HTERT RPE-1 (cell line): Measurements from ENCODE around the gene SIK3.

Experiments used
- in situ Hi-C: fragments of 300-500 bp; cut with MboI; formaldehyde crosslinking; loops from 4 replicates; pipeline ENCODE4 v1.14.3; 2020; ENCODE audit warnings: low sequenced_read_pairs

SIK3 gene

DNA sequence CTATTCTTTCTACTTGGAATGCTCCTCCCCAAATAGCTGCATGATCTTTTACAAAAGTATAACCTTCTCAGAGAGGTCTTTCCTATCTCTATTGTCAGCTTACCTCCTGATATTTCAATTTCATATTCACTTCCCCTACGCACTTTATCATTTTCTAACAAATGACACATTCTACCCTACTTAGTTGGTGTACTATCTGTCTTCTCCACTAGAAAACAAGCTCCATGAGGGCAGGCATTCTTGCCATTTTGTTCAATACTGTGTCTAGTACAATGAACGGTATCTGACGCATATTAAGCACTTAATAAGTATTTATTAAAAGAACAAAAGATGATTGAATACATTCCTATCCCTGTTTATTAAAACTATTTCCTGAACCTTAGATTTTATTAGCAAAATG is 164.3 kb downstream of the SIK3 start:
- in situ Hi-C loops: no loop called here

DNA sequence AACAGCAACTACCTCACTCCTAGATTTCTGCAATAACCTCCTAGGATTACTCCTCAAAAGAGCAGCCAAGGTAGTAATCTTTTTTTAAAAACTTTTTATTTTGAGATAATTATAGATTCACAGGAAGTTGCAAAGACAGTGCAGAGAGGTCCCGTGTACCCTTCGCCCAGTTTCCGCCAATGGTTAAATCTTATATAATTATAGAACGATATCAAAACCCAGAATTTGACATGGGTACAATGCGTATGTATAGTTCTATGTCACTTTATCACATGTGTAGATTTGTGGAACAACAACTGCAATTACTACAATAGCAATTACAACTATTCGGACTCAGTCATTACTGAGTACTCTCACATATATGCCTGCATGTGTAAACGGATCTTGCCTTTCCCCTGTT is 166.0 kb downstream of the SIK3 start:
- in situ Hi-C loops: no loop called here

DNA sequence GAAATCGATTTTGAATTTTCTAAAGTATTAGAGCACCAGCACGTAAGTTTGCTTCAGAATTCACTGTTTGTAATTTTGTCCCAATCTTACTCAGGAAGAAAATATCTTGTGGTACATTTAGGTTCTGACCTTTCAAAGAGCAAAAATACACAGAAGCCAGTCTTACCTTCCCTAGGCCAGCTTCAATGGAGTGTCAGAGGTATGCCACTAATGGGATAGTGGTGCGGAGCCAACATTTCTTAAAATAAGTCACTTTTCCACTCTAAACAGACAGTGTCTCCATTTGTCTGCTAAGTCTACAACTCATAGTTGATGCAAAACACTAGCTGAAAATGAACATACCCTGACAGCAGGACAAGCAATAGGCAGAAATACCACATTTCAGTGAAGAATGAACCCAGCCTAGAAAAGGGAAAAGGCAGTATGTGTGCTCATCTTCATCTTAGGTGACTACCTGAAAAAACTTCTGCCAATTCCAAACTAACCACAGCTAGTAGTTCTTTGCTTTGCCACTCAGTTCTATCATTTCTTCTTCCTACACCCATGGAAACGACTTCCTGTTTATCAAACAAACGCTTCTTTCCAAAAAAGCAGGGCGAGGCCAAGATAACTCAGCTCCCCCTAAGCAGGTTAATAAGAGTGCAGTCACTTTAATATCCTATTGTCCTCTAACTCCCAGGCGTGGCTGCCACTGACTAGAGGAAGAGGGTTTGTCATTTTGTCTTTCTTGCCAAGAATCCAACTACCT is 166.8 kb downstream of the SIK3 start:
- in situ Hi-C loops: no loop called here

DNA sequence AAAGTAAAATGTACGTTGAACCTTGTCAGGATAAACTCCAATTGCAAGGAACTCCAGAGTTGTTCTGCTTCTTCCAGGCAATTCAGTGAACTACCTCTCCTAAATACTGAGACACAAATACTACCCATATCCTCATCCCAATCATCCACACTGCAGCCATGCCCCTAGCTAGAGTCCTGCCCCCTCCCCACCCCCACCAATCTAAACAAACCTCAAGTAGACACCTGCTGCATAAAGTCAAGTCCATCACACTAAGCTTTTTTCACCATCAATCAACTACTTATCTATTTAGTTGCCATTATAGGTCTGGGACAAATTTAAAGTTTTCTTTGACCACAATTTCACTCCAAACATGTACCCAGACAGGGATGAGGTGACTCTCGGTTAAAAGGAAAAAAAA is 167.6 kb downstream of the SIK3 start:
- in situ Hi-C loops: no loop called here

DNA sequence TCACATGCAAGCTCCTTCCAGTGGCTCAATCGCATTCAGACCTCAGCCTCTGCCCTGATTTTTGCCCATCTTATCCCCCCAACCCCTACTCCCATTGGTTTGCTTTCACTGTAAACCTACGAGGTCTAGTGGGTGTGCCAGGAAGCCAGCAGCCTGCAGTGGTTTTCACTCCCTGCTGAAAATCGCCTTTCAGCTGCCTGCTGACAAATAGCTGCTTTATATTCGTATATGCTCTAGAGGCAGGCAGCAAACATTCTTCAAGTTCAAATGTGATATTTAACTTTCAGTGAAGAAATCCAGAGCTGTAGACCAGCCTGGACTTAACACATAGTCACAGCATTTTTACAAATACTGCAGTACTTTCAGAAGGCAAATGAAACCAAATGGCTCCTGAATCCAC is 168.1 kb downstream of the SIK3 start:
- in situ Hi-C loops: no loop called here

DNA sequence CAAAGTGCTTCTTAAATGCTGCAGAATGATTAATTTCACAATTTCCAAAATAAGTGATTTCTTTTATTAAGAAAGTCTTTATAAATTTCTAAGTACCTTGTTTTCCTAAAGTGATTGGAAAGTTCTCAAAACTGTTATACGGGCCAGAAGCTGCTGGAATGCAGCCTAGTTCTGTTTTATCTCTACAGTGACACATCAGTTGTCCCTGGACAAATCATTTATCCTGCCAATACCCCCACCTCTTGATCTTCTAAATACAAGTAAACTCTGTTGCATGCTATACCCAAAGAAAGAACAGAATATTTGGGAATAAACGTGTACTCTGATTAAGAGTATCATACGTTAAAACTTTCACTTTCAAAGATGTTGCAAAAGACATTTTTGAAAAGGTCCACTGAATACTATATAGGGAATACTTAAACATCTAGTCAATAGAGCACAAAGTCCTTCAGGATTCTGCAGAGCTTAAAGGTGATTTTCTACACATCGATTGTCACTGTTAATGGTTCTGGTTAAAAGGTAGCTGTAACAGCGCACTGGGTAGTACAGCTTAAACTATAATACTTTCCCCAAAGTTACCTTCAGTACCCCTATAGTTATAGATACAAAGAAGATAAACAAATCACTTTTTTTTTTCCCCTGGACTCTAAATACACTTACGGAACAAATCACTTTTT is 168.7 kb downstream of the SIK3 start:
- in situ Hi-C loops: no loop called here

DNA sequence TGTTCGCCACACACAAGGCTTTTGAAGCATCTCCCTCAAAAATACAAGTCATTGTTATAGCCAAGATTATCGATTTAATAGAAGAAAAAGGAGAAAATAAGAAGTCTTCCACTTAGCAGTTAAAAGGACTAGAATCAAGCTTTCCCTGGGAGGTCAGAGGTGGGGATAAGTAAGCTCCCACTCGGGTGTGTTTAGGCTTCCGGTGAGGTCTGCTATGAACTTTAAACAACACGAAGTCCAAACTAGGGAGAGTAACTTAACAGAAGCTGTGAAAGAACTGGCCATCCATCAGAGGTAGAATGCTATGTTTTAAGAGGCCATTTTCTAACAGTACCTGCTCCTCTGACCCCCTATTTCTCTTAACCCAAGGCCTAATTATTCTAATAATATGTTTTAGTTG is 169.4 kb downstream of the SIK3 start:
- in situ Hi-C loops: no loop called here

DNA sequence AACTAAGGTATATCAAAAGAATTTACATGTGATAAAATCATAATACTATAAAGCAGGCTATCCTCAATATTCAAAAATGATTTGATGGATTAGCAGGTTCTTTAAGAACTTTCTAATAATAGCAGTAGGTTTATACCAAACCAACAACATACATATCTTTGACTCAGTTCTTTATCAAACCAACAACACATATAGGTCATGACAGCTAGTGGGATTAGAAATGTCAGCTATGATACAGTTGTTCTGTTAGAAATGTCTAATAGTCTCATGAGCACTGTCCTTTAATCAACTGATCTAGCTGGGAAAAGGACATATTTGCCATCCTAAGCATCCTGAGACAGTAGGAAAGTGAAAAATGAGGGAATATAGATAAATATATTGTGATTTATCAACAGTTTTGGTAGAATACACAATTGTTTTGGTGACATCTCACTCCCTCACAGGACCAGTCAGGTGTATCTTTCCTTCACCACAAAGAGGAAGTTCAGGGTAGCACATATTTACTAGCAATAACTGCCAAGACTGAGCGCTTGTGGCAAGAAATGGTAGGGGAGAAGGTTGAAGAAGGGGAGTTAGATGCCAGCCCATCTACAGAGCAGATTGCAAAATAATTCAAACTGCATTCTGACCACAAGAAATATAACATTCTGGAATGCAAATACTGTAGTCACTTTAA is 170.0 kb downstream of the SIK3 start:
- in situ Hi-C loops: no loop called here

DNA sequence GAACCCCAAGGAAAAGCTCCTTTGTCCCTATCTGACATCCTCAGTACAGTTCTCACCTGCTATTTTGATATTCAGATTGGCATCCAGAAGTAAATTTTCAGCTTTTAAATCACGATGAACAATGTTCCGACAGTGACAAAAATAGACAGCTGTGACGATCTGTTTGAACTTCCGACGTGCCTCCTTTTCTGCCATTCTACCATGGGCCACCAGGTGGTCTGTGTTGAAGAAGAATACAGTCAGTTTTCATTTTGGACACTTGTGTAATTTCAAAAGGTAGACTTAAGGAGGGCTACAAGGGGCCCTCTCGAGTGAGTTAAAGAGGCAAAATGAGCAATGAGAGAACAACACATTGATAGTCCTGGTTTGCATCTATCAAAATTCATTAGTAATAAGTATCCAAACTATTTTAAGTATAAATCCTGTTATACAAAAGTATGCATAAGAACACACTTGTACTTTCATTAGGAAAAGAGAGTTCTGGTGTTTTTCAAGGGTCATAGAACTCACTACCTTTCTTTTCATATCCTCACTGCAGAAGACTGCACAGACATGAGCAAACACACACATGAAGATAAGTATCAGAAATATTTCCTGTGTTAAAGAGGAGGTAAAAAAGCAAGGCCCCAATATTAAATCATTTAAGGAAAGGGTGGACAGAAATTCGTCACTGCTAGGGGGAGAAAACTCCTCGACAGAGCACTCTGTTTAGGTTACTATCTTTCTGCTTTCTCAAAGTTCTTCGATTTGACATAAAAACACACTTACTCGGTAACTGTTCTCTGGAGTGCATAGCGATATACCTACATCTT is 170.9 kb downstream of the SIK3 start:
- in situ Hi-C loops: no loop called here

DNA sequence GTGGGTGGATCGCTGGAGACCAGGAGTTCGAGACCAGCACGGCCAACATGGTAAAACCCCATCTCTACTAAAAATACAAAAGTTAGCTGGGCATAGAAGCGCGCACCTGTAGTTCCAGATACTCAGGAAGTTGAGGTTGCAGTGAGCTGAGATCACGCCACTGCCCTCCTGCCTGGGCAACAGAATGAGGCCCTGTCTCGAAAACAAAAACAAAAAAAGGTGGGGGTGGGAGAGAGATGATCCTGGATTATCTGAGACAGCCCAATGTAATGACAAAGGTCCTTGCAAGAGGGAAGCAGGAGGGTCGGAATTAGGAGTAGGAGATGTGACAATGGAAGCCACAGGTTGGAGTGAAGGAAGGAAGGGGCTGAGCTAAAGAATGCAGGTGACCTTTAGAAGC is 173.2 kb downstream of the SIK3 start:
- in situ Hi-C loops: no loop called here

DNA sequence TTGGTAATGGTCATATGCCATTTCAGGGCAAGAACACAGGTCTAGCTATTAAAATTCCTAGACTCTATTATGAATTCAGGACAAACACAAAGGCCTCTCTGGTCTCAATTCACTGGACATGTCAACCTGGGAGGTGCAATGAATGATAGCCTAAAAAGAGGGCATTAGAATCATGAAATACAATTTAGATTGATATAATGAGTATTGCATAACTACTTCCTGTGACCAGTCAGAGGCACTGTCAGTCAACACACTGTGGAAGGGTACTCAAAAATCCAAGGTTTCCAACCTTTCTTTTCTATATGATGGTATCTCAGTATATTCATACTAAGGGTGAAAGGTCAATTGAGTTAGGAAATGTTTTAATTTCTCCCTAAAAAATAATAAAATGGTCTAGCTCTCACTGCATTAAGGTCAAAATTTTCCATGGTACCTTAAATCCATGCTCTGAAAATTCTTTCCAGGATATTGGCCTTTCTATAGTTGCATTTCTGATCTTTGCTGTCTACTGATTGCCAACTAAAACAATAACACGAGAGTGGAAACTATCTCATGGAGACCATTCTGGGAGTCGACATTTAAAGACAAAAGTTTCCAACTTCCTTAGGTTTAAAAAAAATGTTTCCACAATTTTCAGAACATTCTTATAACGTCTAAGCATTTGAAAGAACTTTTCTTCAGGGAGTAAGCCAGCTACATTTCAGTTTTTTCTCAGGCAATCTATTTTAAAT is 179.1 kb downstream of the SIK3 start:
- in situ Hi-C loops: no loop called here

DNA sequence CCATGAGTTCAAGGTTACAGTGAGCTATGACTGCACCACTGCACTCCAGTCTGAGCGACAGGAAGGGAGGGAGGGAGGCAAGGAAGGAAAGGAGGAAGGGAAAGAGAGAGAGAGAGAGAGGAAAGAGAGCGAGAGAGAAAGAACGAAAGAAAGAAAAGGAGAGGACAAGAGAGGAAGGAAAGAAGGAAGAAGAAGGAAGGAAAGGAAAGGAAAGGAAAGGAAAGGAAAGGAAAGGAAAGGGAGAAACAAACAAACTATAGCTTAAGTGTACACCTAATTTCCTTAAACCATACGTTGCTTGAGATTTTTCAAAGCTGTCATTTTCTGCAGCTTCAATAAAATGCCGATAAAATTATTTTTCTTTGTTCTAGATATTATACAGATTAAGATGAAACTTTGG is 180.6 kb downstream of the SIK3 start:
- in situ Hi-C loops: no loop called here

DNA sequence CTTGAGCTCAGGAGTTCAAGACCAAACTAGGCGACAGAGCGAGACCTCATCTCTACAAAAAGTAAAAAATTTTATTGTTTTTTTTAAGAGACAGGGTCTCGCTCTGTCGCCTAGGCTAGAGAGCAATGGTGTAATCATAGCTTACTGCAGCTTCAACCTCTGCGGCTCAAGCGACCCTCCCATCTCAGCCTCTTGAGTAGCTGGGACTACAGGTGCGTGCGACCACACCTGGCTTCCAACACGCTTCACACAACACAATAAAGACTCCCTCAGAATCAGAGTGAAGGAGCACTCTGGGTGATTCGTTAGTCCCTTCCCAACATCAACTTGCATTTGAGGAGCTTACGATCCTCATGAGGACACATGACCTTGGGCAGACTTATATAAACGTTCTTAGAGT is 181.3 kb downstream of the SIK3 start:
- in situ Hi-C loops: no loop called here

DNA sequence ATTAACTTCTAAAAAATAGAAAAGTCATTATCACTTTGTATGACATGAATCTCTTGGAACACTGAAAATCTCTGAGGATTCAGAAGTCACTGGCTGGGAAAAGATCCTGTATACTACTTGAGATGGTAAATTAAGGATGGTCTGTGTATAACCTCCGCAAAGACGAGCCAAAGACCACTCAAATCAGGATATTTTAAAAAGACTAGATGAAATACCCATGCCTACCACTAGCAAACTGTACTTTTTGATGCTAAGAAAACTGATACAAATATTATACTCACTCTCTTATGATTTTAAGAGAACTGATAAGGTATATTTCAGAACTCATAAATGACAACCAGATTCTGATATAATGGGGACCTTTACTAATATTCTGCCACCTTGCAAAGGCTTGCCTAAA is 182.2 kb downstream of the SIK3 start:
- in situ Hi-C loops: no loop called here

DNA sequence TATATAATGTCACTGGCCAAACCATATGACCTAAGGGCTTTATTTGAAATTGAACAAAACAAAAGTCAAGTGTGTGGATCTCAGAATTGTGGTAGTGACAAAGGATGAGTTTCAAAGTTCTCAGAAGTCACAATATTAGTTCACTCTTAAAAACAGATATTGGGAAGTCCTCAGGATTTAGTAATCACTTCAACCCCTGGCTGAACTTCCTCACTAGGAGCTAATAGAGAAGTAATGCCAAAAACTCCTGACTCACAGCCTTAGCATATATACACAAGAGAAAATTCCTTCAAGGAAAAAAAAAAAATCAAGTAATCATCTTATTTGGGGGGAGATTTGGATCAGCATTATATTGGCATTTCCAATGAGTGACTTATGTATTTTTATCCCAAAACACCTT is 185.2 kb downstream of the SIK3 start:
- in situ Hi-C loops: no loop called here

DNA sequence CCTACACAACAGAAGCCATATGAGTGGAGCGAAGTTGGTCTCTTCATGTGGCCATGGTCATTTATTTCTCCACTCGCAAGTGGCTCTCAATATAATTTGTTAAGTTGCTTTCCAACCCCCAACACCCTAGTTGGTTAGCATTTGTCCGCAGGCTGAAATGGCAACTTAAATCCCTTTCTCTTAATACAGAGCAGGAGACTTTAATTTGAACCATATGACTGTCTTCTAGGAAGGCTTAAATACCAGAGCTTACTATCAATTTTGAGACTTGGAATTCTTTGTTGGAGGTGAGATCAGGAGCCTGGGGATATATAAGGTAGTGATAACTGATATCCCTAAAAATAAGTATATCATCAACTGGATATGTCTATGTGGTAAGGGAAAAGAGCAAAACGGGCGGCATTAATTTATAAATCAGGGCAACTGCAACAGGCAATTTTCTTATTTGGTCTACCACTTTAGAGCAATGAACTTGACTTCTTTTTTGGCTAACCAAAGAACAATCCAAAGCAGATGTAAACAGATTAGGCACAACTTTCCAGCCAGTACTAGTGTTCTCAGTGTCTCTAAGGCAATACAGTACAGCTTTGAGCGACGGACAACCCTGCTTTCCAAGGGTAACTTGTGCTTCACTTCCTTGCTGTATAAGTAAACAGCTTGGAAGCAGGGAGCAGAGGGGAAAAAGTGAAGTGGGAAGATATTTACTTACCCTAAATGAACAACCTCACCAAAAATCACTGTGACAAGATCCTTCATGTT is 186.1 kb downstream of the SIK3 start:
- in situ Hi-C loops: no loop called here

DNA sequence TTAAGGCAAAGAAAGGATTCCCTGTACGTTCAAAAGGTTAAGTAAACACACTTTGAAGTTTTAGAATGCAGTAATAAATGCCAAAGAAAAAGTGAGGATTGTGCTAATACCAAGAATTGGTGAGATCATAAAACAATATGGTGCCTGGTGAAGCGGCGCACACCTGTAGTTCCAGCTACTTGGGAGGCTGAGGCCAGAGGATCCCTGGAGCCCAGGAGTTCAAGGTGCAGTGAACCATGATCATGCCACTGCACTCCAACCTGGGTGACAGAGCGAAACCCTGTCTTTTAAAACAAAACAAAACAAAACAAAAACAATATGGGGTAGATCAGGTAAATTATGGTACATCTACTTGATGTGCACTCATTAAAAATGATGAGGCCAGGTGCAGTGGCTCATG is 187.4 kb downstream of the SIK3 start:
- in situ Hi-C loops: no loop called here

DNA sequence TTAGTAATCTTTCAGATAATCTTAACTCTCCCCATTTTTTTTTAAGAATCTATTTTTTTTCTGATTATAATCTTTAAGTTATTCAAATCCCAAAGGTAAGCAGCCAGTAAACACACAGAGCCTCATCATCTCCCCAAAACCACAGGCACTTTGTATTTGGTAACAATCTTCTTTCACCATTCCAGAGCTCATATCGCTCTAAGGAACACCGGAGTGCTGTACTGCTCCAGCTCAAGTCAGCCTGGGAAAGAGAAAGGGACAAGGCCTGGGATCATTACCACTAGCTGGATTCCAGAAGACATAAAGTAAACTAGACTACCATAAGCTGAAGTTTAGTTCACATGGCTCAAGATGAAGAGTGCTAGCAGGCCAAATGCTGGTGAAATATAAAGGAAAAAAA is 187.8 kb downstream of the SIK3 start:
- in situ Hi-C loops: no loop called here

DNA sequence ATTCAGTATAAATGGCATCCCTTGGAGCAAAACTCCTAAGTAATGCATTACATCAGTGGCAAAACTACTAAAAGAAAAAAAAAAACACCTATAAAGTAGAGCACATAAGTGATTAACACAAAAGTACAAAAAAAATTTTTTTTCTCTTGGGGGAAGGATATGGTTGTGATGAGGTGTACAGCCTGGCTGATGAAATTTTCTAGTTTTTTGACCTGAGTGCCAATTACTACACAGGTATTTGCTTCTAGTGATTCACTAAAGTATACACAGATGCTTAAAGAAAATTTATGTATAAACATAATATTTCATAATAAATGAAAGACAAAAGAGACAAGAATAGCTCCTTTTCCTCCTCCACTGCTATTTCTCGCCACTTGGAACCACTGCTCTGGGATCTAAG is 189.0 kb downstream of the SIK3 start:
- in situ Hi-C loops: no loop called here

DNA sequence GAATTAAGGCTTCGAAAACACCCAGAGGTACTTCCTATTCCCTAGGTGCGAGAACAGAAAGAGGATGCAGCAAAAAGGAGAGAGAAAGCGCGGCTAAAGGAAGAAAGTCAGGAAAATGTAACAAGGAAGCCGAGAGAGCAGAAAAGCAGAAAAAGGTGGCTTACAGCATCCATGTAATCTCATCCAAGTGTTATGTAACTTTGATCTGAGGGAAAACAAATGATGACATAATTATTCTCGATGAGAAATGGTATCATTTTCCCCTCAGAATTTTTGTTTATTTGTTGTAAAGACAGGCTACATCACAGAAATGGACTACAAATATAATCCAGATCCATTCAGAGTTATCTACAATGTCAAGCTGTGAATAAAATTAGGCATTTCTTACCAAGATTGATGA is 191.7 kb downstream of the SIK3 start:
- in situ Hi-C loops: no loop called here
